Measurements from ENCODE around the gene SLC16A14.
"Not testable (repeated sequence)": the region's sequence is repeated elsewhere in the genome, so short reads cannot be mapped to it uniquely, and the experiment has no call there.

The SLC16A14 gene, protein sequence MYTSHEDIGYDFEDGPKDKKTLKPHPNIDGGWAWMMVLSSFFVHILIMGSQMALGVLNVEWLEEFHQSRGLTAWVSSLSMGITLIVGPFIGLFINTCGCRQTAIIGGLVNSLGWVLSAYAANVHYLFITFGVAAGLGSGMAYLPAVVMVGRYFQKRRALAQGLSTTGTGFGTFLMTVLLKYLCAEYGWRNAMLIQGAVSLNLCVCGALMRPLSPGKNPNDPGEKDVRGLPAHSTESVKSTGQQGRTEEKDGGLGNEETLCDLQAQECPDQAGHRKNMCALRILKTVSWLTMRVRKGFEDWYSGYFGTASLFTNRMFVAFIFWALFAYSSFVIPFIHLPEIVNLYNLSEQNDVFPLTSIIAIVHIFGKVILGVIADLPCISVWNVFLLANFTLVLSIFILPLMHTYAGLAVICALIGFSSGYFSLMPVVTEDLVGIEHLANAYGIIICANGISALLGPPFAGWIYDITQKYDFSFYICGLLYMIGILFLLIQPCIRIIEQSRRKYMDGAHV

DNA sequence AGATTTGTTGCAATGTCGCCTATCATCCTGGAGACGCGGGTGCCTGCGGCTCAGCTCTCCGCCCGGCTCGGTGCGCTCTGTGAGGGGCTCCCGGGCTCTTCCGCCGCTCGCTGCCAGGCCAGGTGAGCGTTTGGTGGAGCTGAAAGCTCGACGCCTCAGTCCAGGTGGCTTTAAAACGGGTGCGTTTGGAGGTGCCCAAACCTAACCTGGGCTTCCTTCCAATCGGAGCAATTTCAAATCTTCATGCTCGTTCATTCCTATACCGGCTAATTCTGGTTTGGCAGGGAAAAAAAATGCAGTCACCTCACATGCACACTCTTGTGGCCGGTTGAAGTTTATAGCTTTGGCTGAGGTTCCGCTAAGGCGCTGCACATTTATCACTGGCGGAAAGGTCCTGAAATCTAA lies at the start of gene SLC16A14:
Gene SLC16A14, minus strand, starts transcription at position 274 of the 405 bp plus-strand sequence. CDS start 9,572 bp downstream, outside the sequence.
- no peaks in the 10 kb centered on the region for H3K36me3 ChIP-seq (ENCODE audit: control insufficient read depth, insufficient read depth, low read length)
- peak within 1 kb of the TSS; percentile 20 for H3K9ac ChIP-seq (ENCODE audit: low read length)
- 0 out of 2 replicates have a peak, but pooled peaks cover 5% of the 10 kb centered on the region for H3K4me1 ChIP-seq (ENCODE audit: control insufficient read depth, insufficient read depth, low read length)
- H3K4me3 ChIP-seq (ENCODE audit: low read depth, low read length) = peak within 1 kb of the TSS; percentile 62
- H3K27me3 ChIP-seq (ENCODE audit: control insufficient read depth, insufficient read depth, low read length) = peaks cover 35% of the 10 kb centered on the region
- H3K9me3 ChIP-seq (ENCODE audit: control insufficient read depth, insufficient read depth, low read depth, low read length) = no peaks in the 10 kb centered on the region
- no peak within 1 kb of the TSS for H3K27ac ChIP-seq (ENCODE audit: low read depth, low read length)

DNA sequence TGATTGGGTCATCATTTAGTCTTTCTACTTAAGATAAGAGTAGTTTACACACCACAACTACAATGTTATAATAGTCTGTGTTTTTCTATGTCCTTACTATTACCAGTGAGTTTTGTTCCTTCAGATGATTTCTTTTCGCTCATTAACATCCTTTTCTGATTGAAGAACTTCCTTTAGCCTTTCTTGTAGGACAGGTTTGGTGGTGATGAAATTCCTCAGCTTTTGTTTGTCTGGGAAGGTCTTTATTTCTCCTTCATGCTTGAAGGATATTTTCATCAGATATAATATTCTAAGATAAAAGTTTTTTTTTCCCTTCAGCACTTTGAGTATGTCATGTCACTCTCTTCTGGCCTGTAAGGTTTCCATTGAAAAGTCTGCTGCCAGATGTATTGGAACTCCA lies 38.0 kb upstream of the SLC16A14 start:
- H3K4me3 ChIP-seq (ENCODE audit: low read depth, low read length) = no peak overlapping the region
- H3K9me3 ChIP-seq (ENCODE audit: control insufficient read depth, insufficient read depth, low read depth, low read length) = no peaks in the 10 kb centered on the region
- H3K27me3 ChIP-seq (ENCODE audit: control insufficient read depth, insufficient read depth, low read length) = no peaks in the 10 kb centered on the region
- no peaks in the 10 kb centered on the region for H3K4me1 ChIP-seq (ENCODE audit: control insufficient read depth, insufficient read depth, low read length)
- H3K27ac ChIP-seq (ENCODE audit: low read depth, low read length) = no peak overlapping the region
- no peaks in the 10 kb centered on the region for H3K36me3 ChIP-seq (ENCODE audit: control insufficient read depth, insufficient read depth, low read length)
- no peak overlapping the region for H3K9ac ChIP-seq (ENCODE audit: low read length)

DNA sequence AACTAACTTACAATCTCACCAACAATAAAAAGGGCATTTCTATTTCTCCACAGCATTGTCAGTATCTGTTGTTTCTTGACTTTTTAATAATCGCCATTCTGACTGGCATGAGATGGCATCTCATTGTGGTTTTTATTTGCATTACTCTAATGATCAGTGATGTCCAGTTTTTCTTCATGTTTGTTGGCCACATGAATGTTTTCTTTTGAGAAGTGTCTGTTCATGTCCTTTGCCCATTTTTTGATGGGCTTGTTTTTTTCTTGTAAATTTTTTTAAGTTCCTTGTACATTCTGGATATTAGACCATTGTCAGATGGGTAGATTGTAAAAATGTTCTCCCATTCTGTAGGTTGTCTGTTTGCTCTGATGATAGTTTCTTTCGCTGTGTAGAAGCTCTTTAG lies 33.2 kb upstream of the SLC16A14 start:
- not testable (repeated sequence) for H3K4me1 ChIP-seq (ENCODE audit: control insufficient read depth, insufficient read depth, low read length); H3K36me3 ChIP-seq (ENCODE audit: control insufficient read depth, insufficient read depth, low read length); H3K27me3 ChIP-seq (ENCODE audit: control insufficient read depth, insufficient read depth, low read length); H3K27ac ChIP-seq (ENCODE audit: low read depth, low read length); H3K9ac ChIP-seq (ENCODE audit: low read length); H3K9me3 ChIP-seq (ENCODE audit: control insufficient read depth, insufficient read depth, low read depth, low read length); H3K4me3 ChIP-seq (ENCODE audit: low read depth, low read length)

DNA sequence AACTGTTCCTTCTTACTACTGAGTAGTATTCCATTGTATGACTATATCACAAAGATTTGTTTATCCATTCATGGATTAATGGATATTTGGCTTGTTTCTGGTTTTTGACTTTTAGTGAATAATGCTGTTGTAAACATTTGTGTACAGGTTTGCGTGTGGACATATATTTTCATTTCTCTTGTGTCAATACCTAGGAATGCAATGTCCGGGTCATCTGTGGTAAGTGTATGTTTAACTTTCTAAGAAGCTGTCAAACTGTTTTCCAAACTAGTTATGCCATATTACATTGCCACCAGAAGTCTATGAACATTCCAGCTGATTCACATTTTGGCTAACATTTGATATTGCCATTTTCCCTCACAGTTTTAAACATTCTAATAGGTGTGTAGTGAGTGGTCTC lies 29.1 kb upstream of the SLC16A14 start:
- no peak overlapping the region for H3K27ac ChIP-seq (ENCODE audit: low read depth, low read length)
- H3K9me3 ChIP-seq (ENCODE audit: control insufficient read depth, insufficient read depth, low read depth, low read length) = peaks cover 6% of the 10 kb centered on the region; the same call in 1 of the 2 replicates

DNA sequence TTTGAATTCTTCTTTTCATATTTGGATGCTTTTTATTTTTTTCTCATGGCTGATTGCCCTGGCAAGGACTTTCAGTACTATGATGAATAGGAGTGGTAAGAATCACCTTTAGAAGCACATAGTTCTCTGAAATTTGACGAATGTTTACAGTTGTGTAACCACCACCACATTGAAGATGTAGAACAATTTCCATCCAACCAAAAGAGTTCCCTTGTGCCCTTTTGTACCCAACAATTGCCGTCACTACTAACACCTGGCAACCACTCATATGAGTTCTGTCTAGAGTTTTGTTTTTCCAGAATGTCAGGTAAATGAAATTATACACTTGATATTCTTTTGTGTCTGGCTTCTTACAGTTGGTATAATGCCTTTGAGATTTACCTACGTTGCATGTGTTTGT lies 28.7 kb upstream of the SLC16A14 start:
- Histone ChIP-seq H3K27ac (ENCODE audit: low read depth, low read length) (no peak overlapping the region), H3K4me1 (ENCODE audit: control insufficient read depth, insufficient read depth, low read length) (no peaks in the 10 kb centered on the region), H3K27me3 (ENCODE audit: control insufficient read depth, insufficient read depth, low read length) (no peaks in the 10 kb centered on the region), H3K4me3 (ENCODE audit: low read depth, low read length) (no peak overlapping the region), H3K9ac (ENCODE audit: low read length) (no peak overlapping the region), H3K36me3 (ENCODE audit: control insufficient read depth, insufficient read depth, low read length) (no peaks in the 10 kb centered on the region), H3K9me3 (ENCODE audit: control insufficient read depth, insufficient read depth, low read depth, low read length) (peaks cover 6% of the 10 kb centered on the region; the same call in 1 of the 2 replicates)

More for the DNA sequence above, 29.1 kb upstream of the SLC16A14 start:
- H3K4me1 ChIP-seq (ENCODE audit: control insufficient read depth, insufficient read depth, low read length) = no peaks in the 10 kb centered on the region
- no peaks in the 10 kb centered on the region for H3K36me3 ChIP-seq (ENCODE audit: control insufficient read depth, insufficient read depth, low read length)
- no peaks in the 10 kb centered on the region for H3K27me3 ChIP-seq (ENCODE audit: control insufficient read depth, insufficient read depth, low read length)
- no peak overlapping the region for H3K4me3 ChIP-seq (ENCODE audit: low read depth, low read length)
- no peak overlapping the region for H3K9ac ChIP-seq (ENCODE audit: low read length)

DNA sequence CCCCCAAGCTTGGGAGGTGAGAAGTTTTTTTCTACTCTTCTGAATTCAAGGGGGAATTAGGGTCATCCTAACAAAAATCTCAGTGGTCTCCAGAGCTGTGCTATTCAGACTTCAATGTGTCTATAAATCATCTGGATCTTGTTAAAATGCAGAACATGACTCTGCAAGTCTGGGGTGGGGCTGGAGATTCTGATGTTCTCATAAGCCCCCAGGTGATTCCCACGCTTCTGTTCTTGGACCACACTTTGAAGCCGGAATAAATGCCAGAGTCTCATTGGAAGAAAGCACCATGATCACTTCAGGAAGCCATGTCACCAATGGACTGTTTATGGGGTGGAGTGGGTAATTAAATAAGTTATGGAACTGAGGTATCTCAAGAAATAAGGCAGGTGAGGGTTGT lies 22.2 kb upstream of the SLC16A14 start:
- no peak overlapping the region for H3K27ac ChIP-seq (ENCODE audit: low read depth, low read length)
- no peak overlapping the region for H3K9ac ChIP-seq (ENCODE audit: low read length)
- no peak overlapping the region for H3K4me3 ChIP-seq (ENCODE audit: low read depth, low read length)
- no peaks in the 10 kb centered on the region for H3K9me3 ChIP-seq (ENCODE audit: control insufficient read depth, insufficient read depth, low read depth, low read length)
- no peaks in the 10 kb centered on the region; the same call in 1 of the 2 replicates for H3K27me3 ChIP-seq (ENCODE audit: control insufficient read depth, insufficient read depth, low read length)
- no peaks in the 10 kb centered on the region for H3K36me3 ChIP-seq (ENCODE audit: control insufficient read depth, insufficient read depth, low read length)
- H3K4me1 ChIP-seq (ENCODE audit: control insufficient read depth, insufficient read depth, low read length) = no peaks in the 10 kb centered on the region

DNA sequence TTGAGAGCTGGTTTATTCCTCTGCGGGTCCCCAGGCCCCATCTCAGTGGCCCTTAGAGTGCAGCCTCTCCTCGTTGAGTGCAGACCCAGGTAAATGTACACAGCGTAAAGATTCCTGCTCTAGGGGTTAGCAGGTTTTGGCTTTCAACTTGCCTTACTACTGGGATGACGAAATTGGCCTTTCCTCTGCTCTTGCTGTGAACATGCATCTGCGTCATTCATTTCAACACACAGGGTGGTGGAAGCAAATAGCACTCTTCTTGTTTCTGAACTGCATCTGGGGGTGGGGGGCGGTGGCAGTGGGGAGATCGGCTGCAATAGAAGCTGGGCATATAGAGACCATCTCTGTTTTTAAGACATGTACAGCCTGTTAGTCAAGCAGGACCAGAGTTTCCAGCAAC lies 16.5 kb upstream of the SLC16A14 start:
- Histone ChIP-seq H3K4me1 (ENCODE audit: control insufficient read depth, insufficient read depth, low read length) (no peaks in the 10 kb centered on the region), H3K9me3 (ENCODE audit: control insufficient read depth, insufficient read depth, low read depth, low read length) (no peaks in the 10 kb centered on the region), H3K4me3 (ENCODE audit: low read depth, low read length) (no peak overlapping the region), H3K9ac (ENCODE audit: low read length) (no peak overlapping the region), H3K27ac (ENCODE audit: low read depth, low read length) (no peak overlapping the region), H3K27me3 (ENCODE audit: control insufficient read depth, insufficient read depth, low read length) (no peaks in the 10 kb centered on the region), H3K36me3 (ENCODE audit: control insufficient read depth, insufficient read depth, low read length) (no peaks in the 10 kb centered on the region)

DNA sequence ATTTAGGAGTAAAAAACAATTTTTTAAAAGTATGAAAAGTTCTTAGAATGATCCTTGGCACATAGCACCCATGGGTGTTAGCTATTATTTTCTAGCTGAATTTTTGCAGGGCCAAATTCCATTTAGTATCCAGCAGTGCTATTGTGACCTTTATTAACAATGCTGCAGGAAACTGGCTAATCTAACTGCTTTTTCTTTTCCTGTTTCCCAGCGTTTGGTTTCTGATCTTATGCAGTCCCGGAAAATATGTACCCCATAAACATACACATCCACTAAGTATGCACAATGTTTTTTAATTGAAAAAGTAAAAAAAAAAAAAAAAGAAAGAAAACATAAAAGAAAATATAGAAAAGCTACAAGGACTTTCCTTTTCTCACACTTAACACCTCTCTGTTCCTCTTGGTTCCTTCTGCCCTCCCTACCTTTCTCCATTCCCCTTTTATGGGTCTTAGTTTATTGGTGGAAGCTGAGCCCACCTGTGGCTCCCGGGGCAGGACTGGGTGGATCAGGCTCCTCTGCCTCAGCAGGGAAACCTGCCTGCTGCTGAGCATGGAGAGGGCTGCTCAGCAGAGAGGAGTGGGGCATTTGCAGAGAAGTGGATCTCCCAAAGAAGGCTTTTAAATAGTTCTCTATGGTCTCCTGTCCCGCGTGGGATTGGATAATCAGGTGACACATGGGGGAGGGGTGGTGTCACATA lies 9.3 kb upstream of the SLC16A14 start:
- no peak overlapping the region for H3K4me3 ChIP-seq (ENCODE audit: low read depth, low read length)
- H3K27me3 ChIP-seq (ENCODE audit: control insufficient read depth, insufficient read depth, low read length) = no peaks in the 10 kb centered on the region
- H3K4me1 ChIP-seq (ENCODE audit: control insufficient read depth, insufficient read depth, low read length) = no peaks in the 10 kb centered on the region
- H3K9ac ChIP-seq (ENCODE audit: low read length) = no peak overlapping the region
- no peak overlapping the region for H3K27ac ChIP-seq (ENCODE audit: low read depth, low read length)
- no peaks in the 10 kb centered on the region for H3K36me3 ChIP-seq (ENCODE audit: control insufficient read depth, insufficient read depth, low read length)
- no peaks in the 10 kb centered on the region for H3K9me3 ChIP-seq (ENCODE audit: control insufficient read depth, insufficient read depth, low read depth, low read length)

DNA sequence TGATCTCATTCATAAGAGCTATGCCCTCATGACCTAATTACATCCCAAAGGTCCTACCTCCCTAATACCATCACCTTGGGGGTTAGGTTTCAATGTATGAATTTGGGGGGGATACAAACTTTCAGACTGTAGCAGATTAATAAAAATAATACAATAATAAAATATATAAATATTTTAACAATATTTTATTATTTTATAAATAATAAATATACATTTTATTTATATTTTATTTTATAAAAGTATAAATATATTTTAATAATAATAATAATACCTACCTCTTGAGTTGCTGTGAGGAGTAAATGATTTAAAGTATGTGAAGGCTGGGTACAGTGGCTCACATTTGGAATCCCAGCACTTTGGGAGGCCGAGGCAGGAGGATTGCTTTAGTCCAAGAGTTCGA lies 8.1 kb upstream of the SLC16A14 start:
- Histone ChIP-seq H3K27ac (ENCODE audit: low read depth, low read length) (no peak overlapping the region), H3K9me3 (ENCODE audit: control insufficient read depth, insufficient read depth, low read depth, low read length) (no peaks in the 10 kb centered on the region), H3K4me1 (ENCODE audit: control insufficient read depth, insufficient read depth, low read length) (no peaks in the 10 kb centered on the region), H3K36me3 (ENCODE audit: control insufficient read depth, insufficient read depth, low read length) (no peaks in the 10 kb centered on the region), H3K27me3 (ENCODE audit: control insufficient read depth, insufficient read depth, low read length) (no peaks in the 10 kb centered on the region), H3K4me3 (ENCODE audit: low read depth, low read length) (no peak overlapping the region), H3K9ac (ENCODE audit: low read length) (no peak overlapping the region)

DNA sequence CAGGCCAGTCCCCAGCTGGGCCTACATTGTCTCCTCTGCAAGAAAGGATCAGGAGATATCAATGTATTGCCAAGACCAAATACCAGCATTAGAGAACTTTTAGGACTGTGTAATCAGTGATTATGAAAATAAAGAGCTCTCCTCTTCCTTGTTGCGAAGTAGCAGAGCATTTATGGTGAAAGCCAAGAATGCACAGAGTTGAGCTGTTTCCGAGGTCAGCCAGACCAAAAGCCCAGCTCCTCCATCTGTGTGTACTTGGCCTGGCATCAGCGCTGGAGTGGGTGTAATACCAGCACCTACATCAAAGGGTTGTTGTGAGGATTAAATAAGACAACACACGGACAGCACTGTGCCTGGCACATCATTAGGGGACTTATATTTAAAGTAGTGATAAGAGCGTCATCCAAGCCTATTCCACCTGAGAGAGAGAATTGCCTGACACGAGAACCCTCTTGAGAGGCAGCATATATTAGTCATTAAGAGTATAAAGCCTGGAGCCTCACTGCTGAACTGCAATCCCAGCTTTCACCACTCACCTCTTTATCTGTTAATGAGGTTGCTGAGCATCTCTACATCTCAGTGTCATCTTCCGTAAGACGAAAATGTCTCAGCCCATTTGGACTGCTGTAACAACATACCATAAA lies 7.4 kb upstream of the SLC16A14 start:
- Histone ChIP-seq H3K4me1 (ENCODE audit: control insufficient read depth, insufficient read depth, low read length) (no peaks in the 10 kb centered on the region), H3K27ac (ENCODE audit: low read depth, low read length) (no peak overlapping the region), H3K27me3 (ENCODE audit: control insufficient read depth, insufficient read depth, low read length) (no peaks in the 10 kb centered on the region), H3K9ac (ENCODE audit: low read length) (no peak overlapping the region), H3K9me3 (ENCODE audit: control insufficient read depth, insufficient read depth, low read depth, low read length) (no peaks in the 10 kb centered on the region), H3K4me3 (ENCODE audit: low read depth, low read length) (no peak overlapping the region), H3K36me3 (ENCODE audit: control insufficient read depth, insufficient read depth, low read length) (no peaks in the 10 kb centered on the region)

DNA sequence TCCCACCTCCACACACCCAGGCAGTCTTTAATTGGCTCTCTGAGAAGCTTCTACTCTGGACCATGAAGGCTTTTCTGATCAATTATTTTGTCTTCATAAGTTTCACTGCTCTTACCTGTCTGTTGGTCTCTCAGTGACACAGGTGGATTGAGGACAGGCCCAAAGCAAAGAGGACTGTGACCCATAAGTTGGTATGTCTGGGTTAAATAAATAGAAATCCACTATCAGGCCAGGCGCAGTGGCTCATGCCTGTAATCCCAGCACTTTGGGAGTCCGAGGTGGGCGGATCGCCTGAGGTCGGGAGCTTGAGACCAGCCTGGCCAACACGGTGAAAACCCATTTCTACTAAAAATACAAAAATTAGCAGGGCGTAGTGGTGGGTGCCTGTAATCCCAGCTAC lies 2.7 kb upstream of the SLC16A14 start:
- no peak overlapping the region for H3K4me3 ChIP-seq (ENCODE audit: low read depth, low read length)
- no peak overlapping the region for H3K27ac ChIP-seq (ENCODE audit: low read depth, low read length)
- H3K36me3 ChIP-seq (ENCODE audit: control insufficient read depth, insufficient read depth, low read length) = no peaks in the 10 kb centered on the region
- H3K9ac ChIP-seq (ENCODE audit: low read length) = no peak overlapping the region
- H3K27me3 ChIP-seq (ENCODE audit: control insufficient read depth, insufficient read depth, low read length) = peaks cover 35% of the 10 kb centered on the region
- H3K4me1 ChIP-seq (ENCODE audit: control insufficient read depth, insufficient read depth, low read length) = 0 out of 2 replicates have a peak, but pooled peaks cover 5% of the 10 kb centered on the region
- no peaks in the 10 kb centered on the region for H3K9me3 ChIP-seq (ENCODE audit: control insufficient read depth, insufficient read depth, low read depth, low read length)

Measured in HUES6 (cell line).